Omental fat pad (tissue), 4 donors: ENCODE results near the gene HORMAD1. TPM values are rescaled to one million over a fixed set of nuclear protein-coding genes. Genes with fewer than 3 reads are reported as not detected.

Source experiments
- ATAC-seq: fragments of 150-250 bp; one replicate; pipeline ENCODE4 v1.9.1; 2016; ENCODE audit warnings: mild to moderate bottlenecking, moderate library complexity; ENCODE audit not compliant: low FRiP score
- DNase-seq: peaks from one replicate; pipeline ENCODE4 v3.0.0-alpha.2; 2019; ENCODE audit warnings: low spot score
- small RNA-seq: library from RNA; depleted of rRNA; stranded (forward); fragments of <200 nt; gene quantifications from one replicate; pipeline ENCODE3, GENCODE V24; 2016
- total RNA-seq, 4 donors: library from RNA; depleted of rRNA; stranded (reverse); fragments of >200 nt; gene quantifications; one replicate each; pipeline ENCODE4 v1.1.0, GENCODE V29; 2016
- TF ChIP-seq, protein P1 (sequence below), 3 donors: fragments of 450-650 bp; IDR thresholded peaks; one replicate each; pipeline ENCODE4 v1.5.1; 2016 to 2017; ENCODE audit warnings: antibody characterized with exemption in 3 of 3, mild to moderate bottlenecking in 3 of 3, moderate library complexity in 2 of 3

The HORMAD1 gene
- total RNA-seq, 4 donors from 2014 or later, result 0.46 to 2.0 TPM; not detected in 2

DNA sequence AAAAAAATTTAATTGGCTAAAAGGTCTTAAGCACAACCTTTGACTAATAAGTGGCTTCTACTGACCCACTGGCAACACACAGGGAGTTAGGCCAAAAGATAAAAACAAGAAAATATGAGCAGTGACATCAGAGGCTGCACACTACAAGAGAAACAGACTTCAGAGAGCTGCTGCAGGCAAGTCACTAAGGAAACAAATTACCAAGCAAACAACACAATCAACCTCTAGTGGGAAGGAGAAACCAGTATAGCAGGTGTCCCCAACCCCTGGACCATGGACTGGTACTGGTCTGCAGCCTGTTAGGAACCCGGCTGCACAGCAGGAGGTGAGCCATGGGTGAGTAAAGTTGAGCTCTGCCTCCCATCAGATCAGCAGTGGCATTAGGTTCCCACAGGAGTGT lies 70.5 kb downstream of the HORMAD1 start:
- TF ChIP-seq, protein P1, sequence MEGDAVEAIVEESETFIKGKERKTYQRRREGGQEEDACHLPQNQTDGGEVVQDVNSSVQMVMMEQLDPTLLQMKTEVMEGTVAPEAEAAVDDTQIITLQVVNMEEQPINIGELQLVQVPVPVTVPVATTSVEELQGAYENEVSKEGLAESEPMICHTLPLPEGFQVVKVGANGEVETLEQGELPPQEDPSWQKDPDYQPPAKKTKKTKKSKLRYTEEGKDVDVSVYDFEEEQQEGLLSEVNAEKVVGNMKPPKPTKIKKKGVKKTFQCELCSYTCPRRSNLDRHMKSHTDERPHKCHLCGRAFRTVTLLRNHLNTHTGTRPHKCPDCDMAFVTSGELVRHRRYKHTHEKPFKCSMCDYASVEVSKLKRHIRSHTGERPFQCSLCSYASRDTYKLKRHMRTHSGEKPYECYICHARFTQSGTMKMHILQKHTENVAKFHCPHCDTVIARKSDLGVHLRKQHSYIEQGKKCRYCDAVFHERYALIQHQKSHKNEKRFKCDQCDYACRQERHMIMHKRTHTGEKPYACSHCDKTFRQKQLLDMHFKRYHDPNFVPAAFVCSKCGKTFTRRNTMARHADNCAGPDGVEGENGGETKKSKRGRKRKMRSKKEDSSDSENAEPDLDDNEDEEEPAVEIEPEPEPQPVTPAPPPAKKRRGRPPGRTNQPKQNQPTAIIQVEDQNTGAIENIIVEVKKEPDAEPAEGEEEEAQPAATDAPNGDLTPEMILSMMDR (IDR thresholded peaks at IDR 0.05), result no peak
- DNase-seq, result no peak
- ATAC-seq, result no peak

DNA sequence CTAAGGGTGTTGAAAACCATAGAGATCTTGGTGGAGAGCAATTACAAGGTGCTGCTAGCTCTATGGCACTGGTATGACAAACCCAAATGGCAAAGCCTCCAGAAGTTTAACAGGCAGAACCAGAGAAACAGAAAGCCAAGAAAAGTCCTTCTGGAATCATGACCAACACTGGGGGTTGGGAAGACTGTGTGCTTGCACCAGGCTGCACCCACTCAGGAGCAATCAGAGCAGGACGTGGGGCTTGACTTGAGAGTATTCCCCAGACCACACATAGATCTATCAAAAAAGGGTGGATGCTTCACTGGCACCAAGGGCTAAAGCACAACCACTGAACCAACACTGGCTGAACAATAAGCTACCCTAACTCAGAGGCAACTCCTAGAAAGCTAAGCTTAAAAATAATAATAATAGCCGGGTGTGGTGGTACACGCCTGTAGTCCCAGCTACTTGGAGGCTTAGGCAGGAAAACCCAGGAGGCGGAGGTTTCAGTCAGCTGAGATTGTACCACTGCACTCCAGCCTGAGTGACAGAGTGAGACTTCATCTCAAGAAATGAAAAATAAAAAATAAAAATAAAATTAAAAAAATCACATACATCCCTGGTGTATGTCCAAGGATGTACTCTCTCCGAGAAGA lies 71.1 kb downstream of the HORMAD1 start:
- TF ChIP-seq, protein P1 (IDR thresholded peaks at IDR 0.05), result no peak
- ATAC-seq, result no peak
- no peak for DNase-seq

Small RNAs within 50 kb of the gene (small RNA-seq; reads per million reads assigned to genes)
- gene RNU6-1042P, result not detected

Other genes starting within 250 kb of the HORMAD1 start
- 10 to 100 TPM in 2 of 4 donors, 1 to 10 TPM in 2; 7.0 to 10.9 (median 10.0) TPM for gene TARS2, start 233.5 kb downstream of the HORMAD1 start, total RNA-seq
- 10 to 100 TPM; 10.8 to 24.8 (median 18.5) TPM for gene ECM1, start 212.8 kb downstream of the HORMAD1 start, total RNA-seq
- gene FALEC, start 205.1 kb downstream of the HORMAD1 start, total RNA-seq, result not detected
- gene ADAMTSL4, start 171.5 kb downstream of the HORMAD1 start, total RNA-seq, result 10 to 100 TPM; 33.7 to 46.6 (median 39.9) TPM
- gene MCL1, start 141.3 kb downstream of the HORMAD1 start, total RNA-seq, result 100 to 1,000 TPM; 505 to 845 (median 657) TPM
- 100 to 1,000 TPM; 115 to 179 (median 155) TPM for gene ENSA, start 91.3 kb downstream of the HORMAD1 start, total RNA-seq
- 10 to 100 TPM; 12.4 to 19.5 (median 17.9) TPM for gene GOLPH3L, start 23.7 kb downstream of the HORMAD1 start, total RNA-seq
- 100 to 1,000 TPM in 3 of 4 donors, 10 to 100 TPM in 1; 95.7 to 310 (median 139) TPM for gene CTSS, start 44.9 kb upstream of the HORMAD1 start, total RNA-seq
- gene CTSK, start 87.4 kb upstream of the HORMAD1 start, total RNA-seq, result 10 to 100 TPM; 41.2 to 74.5 (median 59.6) TPM
- 10 to 100 TPM; 45.0 to 75.0 (median 58.3) TPM for gene ARNT, start 155.7 kb upstream of the HORMAD1 start, total RNA-seq
- not detected for gene CTXND2, start 166.2 kb upstream of the HORMAD1 start, total RNA-seq
- 10 to 100 TPM; 23.7 to 32.9 (median 27.8) TPM for gene SETDB1, start 205.5 kb upstream of the HORMAD1 start, total RNA-seq